ENCODE results near the gene NRTN.
A peak's percentile ranks its signal among the peaks of the same experiment; 100 is the strongest.
"Not testable (repeated sequence)": the region's sequence is repeated elsewhere in the genome, so short reads cannot be mapped to it uniquely, and the experiment has no call there.

NRTN gene

GRCh38 chr19:5867201-5868136 is 62.6 kb downstream of the NRTN start:
- no peak for DNase-seq (ENCODE audit: low spot score)

- DNase-seq (ENCODE audit: low spot score), result no peak
These were observed 66.1 kb downstream of the NRTN start for GRCh38 chr19:5870986-5871394.

- no peak for DNase-seq (ENCODE audit: low spot score)
These were observed 68.8 kb downstream of the NRTN start for GRCh38 chr19:5873617-5874199.

GRCh38 chr19:5874496-5874895 is 69.6 kb downstream of the NRTN start:
- DNase-seq (ENCODE audit: low spot score), result not testable (repeated sequence)

GRCh38 chr19:5877427-5877826 is 72.6 kb downstream of the NRTN start:
- peak; percentile 39 for DNase-seq (ENCODE audit: low spot score)

GRCh38 chr19:5877882-5878281 is 73.0 kb downstream of the NRTN start:
- peak; percentile 46 for DNase-seq (ENCODE audit: low spot score)

Data from ecto neural progenitor cell (in vitro differentiated cells).